Epithelial cell of prostate (primary cell): ENCODE data around the gene KCNV2.
A peak's percentile ranks its signal among the peaks of the same experiment; 100 is the strongest.

ENCODE experiments used
- DNase-seq: peaks from one replicate; pipeline ENCODE4 v3.0.0-alpha.2; 2011; ENCODE audit warnings: low read depth, low spot score
- H3K27ac ChIP-seq: fragments of 450-650 bp; 2 replicates; pipeline ENCODE4 v1.5.1; 2017; ENCODE audit warnings: mild to moderate bottlenecking

Gene KCNV2

DNA sequence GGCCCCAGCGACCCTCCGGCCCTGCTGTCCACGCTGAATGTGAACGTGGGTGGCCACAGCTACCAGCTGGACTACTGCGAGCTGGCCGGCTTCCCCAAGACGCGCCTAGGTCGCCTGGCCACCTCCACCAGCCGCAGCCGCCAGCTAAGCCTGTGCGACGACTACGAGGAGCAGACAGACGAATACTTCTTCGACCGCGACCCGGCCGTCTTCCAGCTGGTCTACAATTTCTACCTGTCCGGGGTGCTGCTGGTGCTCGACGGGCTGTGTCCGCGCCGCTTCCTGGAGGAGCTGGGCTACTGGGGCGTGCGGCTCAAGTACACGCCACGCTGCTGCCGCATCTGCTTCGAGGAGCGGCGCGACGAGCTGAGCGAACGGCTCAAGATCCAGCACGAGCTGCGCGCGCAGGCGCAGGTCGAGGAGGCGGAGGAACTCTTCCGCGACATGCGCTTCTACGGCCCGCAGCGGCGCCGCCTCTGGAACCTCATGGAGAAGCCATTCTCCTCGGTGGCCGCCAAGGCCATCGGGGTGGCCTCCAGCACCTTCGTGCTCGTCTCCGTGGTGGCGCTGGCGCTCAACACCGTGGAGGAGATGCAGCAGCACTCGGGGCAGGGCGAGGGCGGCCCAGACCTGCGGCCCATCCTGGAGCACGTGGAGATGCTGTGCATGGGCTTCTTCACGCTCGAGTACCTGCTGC is 839 bp downstream of the KCNV2 start:
- H3K27ac ChIP-seq, result no peak overlapping the region
- no peak for DNase-seq

DNA sequence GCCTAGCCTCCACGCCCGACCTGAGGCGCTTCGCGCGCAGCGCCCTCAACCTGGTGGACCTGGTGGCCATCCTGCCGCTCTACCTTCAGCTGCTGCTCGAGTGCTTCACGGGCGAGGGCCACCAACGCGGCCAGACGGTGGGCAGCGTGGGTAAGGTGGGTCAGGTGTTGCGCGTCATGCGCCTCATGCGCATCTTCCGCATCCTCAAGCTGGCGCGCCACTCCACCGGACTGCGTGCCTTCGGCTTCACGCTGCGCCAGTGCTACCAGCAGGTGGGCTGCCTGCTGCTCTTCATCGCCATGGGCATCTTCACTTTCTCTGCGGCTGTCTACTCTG is 1.4 kb downstream of the KCNV2 start:
- H3K27ac ChIP-seq, result no peak overlapping the region
- no peak for DNase-seq

DNA sequence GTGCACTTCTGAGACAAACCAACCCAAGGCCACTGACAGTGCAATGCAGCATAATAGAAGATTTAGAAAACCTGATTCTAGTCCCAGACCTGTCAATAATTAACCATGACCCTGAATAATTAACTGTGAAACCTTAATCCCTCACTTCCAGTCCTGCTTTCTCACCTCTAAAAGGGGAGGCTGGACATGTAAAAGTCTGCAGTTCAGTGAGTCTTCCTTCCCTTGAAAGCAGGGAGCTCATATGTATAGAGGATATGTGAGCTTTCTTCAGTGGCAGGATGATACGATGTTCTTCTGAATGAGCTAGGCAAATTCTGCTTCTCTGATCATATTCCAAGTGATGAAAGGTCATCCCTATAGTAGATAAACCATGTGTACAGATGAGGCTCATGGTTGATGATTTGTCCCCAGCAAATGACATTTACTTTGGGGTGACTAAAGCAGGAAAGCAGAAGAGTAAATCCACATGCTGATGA is 2.9 kb downstream of the KCNV2 start:
- DNase-seq, result no peak
- no peak overlapping the region for H3K27ac ChIP-seq

DNA sequence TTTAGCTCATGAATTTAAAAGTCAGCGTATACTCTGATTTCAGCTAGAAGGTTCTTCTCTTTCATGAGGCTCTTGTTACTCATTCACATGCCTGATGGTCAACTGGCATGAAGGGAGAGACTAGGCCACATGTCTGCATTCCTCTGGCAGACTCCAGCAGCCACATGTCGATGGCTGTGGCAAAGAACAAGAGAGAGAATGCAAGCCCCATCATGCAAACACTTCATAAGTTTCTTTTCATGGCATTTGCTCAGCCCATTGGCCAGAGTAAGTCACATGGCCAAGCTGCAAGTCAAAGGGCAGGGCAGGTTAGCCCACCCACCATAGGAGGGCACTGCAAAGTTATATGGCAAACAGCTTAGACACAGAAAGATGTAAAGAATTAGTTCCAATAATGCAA is 5.4 kb downstream of the KCNV2 start:
- DNase-seq, result peak; percentile 86
- H3K27ac ChIP-seq, result no peak overlapping the region

DNA sequence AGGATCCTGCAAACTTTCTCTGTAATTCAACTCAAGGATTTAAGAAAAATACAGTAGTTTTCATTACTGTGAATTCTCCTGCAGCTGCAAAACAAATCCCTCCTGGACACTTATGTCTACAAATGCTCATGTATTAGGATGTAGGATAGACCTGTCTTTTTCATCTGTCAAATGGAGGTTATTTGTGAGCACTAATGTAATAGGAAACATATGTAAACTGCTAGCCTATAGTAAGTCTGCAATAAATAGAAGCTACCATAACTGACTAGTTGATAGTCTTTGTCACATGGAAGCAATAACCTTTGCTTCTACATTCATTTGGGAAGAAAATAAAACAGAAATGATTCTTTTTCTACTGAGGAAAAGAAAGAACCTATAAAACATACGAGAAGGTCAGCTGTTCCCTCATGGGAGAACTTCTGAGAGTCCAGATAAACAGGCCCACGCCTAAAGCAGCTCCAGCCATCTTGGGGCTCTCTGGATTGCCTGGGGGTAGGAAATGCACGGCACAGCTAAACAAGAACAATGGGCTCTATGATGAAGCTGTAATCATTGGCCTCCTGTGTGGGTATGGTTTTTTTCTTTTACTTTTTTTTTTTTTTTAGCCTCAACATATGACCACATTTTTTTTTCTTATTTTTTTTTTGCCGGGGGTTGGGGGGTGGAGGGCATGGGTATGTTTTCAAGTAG is 6.2 kb downstream of the KCNV2 start:
- no peak overlapping the region for H3K27ac ChIP-seq
- no peak for DNase-seq

DNA sequence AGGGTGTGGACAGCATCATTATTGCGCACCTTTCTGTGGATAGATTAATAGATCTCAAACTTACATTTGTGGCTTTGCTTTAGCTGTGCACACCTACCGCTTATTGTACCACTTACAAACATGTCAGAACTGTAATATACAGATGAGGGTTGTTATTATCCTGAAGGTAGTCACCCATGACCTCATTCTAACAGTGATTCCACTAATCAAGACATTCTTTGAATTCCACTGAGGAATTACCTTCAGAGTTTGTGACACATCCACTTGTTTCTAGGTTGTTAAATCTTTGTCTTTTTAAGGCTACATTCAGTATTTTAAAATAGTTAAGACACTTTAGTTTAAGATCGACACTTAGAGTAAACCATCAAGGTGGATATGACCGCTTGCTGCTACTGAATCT is 7.8 kb downstream of the KCNV2 start:
- DNase-seq, result no peak
- no peak overlapping the region for H3K27ac ChIP-seq

DNA sequence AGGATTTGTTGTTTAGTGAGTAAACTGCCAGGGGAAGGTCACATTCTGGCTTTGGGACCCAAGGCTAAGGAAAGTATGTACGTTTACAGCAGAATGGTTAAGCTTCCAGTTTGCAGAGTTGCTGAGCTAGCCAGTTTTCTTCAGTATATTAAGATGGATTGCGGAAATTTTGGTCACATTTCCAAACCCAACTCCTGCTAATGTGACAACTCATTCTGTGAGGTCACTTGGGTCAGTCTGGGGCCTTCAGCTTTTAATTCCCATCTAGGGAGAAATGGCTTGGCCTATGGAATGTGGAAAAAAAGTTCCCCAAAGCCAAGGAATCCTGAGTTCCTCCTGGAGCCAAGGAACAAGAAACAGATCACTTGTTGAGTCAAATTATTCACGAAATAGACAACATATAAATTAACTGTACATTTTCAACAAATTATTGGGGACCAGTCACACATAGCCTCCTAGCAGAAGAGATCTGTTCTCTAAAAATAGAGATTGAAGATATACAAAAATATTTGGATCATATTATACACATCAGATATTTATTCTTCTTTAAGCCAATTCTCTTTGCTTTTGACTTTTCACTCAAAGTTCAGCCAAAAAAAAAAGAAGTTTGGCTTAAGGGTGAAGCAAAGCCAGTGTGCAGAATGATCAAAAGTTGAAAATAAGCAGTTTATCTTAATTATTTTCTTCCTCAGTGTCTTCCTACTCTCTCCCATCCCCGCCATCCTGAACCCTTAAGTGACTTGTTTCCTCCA is 8.8 kb downstream of the KCNV2 start:
- DNase-seq, result no peak
- no peak overlapping the region for H3K27ac ChIP-seq

DNA sequence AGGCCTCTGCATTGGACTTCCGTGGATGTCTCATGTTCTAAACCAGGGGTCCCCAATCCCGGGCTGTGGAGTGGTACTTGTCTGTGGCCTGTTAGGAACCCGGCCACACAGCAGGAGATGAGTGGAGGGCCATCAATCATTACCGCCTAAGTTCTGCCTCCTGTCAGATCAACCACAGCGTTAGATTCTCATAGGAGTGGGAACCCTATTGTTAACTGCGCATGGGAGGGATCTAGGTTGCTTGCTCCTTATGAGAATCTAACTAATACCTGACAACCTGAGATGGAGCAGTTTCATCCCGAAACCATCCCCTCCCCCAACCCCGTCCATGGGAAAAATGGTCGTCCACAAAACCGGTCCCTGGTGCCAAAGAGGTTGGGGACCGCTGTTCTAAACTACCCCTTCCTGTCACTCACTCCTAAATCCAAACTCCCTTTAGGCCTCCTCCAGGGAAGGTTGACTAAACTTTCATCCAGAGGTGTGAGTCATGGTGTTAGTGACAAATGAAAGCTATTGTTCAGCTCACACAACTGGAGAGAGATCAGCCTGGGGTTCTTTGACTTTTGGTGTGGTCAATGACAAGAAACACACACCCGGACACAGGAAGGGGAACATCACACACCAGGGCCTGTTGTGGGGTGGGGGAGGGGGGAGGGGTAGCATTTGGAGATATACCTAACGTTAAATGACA is 9.5 kb downstream of the KCNV2 start:
- no peak overlapping the region for H3K27ac ChIP-seq
- peak; percentile 31 for DNase-seq

DNA sequence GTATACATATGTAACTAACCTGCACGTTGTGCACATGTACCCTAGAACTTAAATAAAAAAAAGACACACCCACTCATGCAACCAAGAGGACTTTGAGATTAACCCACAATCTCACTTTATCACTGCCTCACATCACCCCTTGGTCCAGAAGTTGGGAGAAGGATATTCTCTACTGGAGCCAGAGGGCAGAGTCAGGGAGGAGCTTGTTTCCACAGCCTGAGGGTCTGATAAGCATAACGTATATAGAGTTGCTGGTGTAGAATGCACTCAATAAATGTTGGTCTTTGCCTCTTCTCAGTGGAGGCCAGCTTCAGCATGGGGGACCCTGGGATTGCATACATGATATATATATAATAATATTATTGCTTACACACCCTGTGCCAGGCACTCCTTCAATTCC is 10.1 kb downstream of the KCNV2 start:
- DNase-seq, result no peak

DNA sequence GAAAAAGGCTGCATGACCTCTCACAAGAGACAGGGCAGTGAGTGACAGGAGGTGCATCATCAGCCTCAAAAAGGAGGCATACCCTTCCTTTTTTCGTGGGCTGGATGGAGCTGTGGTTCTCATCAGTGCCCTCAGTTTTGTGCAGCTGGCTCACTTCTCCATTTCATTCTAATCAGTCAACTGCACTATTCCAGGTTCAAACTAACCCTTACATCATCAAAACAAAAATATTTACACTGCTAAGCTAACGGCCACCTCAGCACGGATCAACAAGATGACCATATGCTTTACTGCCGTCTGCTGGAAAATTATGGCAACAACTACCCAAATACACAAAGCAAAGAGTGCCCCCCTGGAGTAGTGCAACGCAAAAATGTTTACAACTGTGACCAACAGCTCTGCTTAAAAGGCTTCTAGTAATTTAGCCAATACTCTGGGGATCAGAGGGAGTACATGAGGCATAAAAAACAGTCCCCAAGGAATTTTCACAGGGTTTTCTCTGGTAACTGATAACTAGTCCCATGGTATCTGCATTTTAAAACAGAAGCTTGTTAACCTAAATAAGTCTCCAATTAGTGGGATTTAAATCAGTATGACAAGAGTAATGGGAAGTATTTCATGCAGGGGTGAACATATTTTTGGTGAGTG is 10.8 kb downstream of the KCNV2 start:
- no peak overlapping the region for H3K27ac ChIP-seq
- DNase-seq, result peak; percentile 40

More for the DNA sequence above, 10.1 kb downstream of the KCNV2 start:
- H3K27ac ChIP-seq, result no peak overlapping the region

DNA sequence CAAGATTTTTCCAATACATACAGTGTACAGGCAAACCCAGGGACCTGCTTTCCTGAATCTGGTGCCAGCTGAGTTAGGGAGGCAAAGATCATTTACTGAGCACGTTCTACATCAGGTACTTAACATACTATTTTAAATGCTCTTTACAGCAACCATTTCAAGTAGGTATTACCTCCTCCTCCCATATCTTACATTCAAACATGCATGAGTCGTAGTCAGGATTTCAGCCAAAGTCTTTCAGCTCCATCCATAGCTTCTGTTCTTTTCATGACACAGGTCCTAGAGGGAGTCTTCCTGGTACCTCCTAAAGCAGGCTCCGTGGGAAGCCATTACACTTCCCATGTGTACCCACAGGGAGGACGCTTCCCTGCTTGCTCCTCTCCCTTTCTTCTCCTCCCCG is 11.7 kb downstream of the KCNV2 start:
- DNase-seq, result no peak

DNA sequence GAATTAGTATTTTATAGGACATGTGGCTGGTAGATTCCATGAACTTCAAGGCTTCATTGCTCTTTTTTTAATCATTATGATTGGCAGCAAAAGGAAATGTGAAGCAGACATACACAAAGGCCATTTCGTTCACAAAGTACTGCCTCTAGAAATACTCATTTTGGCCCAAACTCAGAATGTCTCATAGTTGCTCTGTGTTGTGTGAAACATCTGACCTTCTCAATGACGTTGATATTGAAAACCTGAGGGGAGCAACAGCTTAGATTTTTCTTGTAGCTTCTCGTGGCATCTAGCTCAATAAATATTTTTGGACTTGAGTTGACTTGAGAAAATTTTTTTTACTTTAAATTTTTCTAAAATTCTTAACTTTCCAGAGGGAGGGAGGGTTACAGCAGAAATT is 12.4 kb downstream of the KCNV2 start:
- DNase-seq, result no peak
- H3K27ac ChIP-seq, result no peak overlapping the region

More for the DNA sequence above, 11.7 kb downstream of the KCNV2 start:
- H3K27ac ChIP-seq, result no peak overlapping the region

DNA sequence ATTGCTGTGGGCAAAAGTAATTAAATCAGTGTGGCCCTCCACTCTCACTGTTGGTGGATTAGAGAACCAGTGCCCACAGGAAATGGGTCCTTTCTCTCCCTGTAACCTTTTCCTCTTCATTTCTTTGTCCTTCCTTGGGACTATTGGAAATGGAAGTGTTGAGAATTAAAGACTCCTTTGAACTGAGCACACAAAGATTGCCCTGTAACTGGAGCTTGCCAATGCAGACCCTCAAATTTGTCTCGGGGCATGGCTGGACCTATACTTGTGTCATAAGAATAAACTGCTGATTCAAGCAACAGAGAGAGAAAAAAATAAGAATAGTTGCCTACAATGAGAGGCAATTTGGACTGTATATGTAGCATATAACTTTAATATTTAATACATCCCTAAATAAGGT is 13.7 kb downstream of the KCNV2 start:
- no peak overlapping the region for H3K27ac ChIP-seq
- DNase-seq, result no peak

DNA sequence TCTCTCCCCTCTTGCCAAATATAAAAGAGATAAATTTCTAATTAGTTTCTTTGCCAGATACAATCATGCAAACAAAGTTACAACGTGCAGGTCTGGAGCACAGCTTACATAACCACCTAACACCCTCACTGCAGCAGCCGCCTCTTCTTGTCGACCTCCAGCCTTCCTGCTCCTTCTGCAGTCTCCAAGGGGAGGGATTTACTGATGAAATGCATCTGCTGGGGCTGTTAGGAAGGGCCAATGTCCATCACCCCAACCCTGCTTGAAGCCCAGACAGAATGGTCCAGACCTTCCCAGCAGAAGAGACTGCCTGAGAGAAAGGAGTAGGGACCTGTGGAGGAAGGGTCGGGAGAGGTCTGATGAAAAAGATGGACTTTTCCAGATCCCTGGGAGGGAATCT is 15.2 kb downstream of the KCNV2 start:
- DNase-seq, result no peak
- no peak overlapping the region for H3K27ac ChIP-seq

DNA sequence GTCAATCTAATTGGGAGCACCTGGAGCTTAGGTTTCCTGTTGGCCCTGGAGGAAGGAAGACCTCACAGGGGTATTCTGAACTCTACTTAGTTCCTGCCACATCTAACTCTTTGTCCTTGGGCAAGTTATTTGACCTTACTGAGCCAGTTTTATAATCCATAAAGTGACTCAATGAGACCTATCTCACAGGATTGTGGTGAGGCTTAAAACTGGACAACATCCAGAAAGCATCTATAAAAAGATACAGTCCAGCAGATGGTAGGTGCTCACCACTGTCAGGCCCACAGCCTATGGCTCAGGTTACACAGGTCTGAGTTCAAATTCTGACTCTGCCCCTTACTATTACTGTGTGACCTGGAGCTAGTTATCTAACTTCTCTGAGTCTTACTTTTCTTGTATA is 23.3 kb downstream of the KCNV2 start:
- no peak overlapping the region for H3K27ac ChIP-seq
- DNase-seq, result no peak

DNA sequence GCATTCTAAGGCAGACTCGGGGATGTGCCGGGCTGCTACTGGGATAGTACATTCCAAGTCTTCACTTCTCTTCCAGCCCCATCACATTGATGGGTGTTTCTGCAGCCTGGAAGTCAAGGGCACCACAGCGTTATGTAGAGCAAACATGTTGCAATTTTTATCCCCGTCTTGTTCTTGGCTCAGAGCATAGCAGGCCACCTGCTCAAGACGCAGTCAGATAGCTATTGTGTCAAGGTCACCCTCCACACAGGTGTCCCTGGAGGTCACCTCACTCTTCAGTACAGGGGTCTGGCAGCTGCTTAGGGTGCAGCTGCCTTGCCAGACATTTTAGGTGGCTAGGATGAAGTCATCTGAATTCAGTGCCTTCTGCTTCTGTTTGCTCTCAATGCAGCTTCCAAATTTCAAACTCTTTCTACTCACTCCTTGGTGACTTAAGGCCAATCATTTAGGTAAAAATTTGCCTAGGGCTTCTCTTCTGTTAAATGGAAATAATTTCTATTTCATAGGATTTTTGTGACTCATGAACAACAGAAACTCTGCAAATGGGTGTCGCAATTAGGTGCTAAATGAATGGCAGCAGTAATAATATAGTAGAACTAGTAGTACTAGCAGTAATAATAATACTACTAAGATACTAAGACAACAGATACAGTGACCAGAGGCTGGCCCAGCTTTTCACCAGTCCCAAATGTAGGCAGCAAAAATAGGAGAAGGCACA is 24.3 kb downstream of the KCNV2 start:
- no peak for DNase-seq
- no peak overlapping the region for H3K27ac ChIP-seq

DNA sequence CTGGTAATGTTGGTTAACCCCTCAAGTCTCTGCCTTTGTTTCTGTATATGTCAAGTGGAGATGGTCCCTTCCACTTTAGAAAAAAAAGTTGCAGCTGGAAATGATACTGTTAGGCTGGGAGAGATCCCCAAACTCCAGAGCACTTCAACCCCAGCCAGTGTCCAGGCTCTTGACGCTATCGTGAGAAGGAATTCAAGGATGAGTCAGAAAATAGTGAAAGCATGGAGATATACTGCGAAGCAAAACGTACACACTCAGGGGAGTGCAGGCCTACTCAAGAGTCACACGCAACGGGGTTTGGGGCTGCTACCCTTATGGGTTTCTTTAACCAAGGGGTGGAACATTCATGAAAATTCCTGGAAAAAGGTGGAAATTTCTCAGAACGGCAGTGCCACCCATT is 24.9 kb downstream of the KCNV2 start:
- DNase-seq, result no peak
- H3K27ac ChIP-seq, result no peak overlapping the region

DNA sequence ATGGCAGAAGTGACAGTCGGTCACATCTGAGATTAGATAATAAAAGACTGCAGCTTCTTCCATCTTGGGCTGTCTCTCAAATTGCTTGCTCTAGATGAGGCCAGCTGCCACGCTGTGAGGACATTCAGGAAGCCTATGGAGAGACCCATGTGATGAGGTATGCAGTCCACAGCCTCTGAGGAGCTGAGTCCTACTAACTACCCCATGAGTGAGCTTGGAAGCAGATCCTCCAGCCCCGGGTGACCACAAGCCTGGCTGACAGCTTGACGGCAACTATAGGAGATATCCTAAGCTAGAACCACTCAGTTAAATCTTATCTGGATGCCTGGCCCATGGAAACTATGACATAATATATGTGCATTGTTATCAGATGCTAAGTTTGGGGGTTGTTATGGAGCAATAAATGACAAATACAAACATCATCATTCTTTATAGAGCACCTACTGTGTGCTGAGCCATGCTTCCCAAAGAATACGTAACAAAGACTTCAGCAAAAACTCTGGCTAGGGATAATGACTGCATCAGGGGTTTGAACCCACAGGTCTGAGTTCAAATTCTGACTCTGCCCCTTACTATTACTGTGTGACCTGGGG is 26.7 kb downstream of the KCNV2 start:
- no peak overlapping the region for H3K27ac ChIP-seq
- DNase-seq, result no peak
